ENCODE results near the gene EMC8.

EMC8 gene

GRCh38 chr16:85752511-85753420 lies 46.6 kb downstream of the EMC8 start:
- DNase-seq, result no peak

GRCh38 chr16:85751698-85752501 lies 47.4 kb downstream of the EMC8 start:
- no peak for DNase-seq

- peak; percentile 30 for DNase-seq
These were observed 48.3 kb downstream of the EMC8 start, which contains the start of gene C16orf74 for GRCh38 chr16:85750827-85751697. TSS of gene C16orf74 (minus strand) at chr16:85751096. CDS start at chr16:85735217, 15,879 bp downstream.

GRCh38 chr16:85750146-85750826 lies 49.1 kb downstream of the EMC8 start:
- DNase-seq, result no peak

- DNase-seq, result no peak
These were observed 49.6 kb downstream of the EMC8 start for GRCh38 chr16:85749771-85750145.

GRCh38 chr16:85746460-85747215 lies 52.7 kb downstream of the EMC8 start:
- no peak for DNase-seq

- no peak for DNase-seq
These were observed 60.2 kb downstream of the EMC8 start for GRCh38 chr16:85738923-85739715.

- no peak for DNase-seq
These were observed 62.4 kb downstream of the EMC8 start for GRCh38 chr16:85736921-85737320.

GRCh38 chr16:85735946-85736345 lies 63.4 kb downstream of the EMC8 start:
- DNase-seq, result no peak

- no peak for DNase-seq
These were observed 64.1 kb downstream of the EMC8 start for GRCh38 chr16:85735225-85735635.

GRCh38 chr16:85734311-85735017 lies 64.9 kb downstream of the EMC8 start:
- DNase-seq, result no peak

GRCh38 chr16:85733839-85734170 lies 65.5 kb downstream of the EMC8 start:
- no peak for DNase-seq

- peak; percentile 23 for DNase-seq
These were observed 66.0 kb downstream of the EMC8 start for GRCh38 chr16:85733155-85733838.

- no peak for DNase-seq
These were observed 68.2 kb downstream of the EMC8 start for GRCh38 chr16:85731179-85731578.

GRCh38 chr16:85730186-85730465 lies 69.2 kb downstream of the EMC8 start:
- no peak for DNase-seq

- no peak for DNase-seq
These were observed 69.7 kb downstream of the EMC8 start for GRCh38 chr16:85729452-85730185.

GRCh38 chr16:85728879-85729278 lies 70.5 kb downstream of the EMC8 start:
- DNase-seq, result no peak

All from hematopoietic multipotent progenitor cell treated with erythropoietin and hydrocortisone succinate and interleukin-3 and kit ligand, for 8 days (in vitro differentiated cells).